NT2/D1 (cell line): ENCODE data around the gene SELE.

Experiments used
- DNase-seq: peaks from one replicate; pipeline ENCODE4 v3.0.0-alpha.2; 2011; ENCODE audit warnings: low read depth, low spot score
- H3K27me3 ChIP-seq: 2 replicates; pipeline ENCODE4 v1.6.0; 2011; ENCODE audit warnings: mild to moderate bottlenecking; ENCODE audit not compliant: insufficient read length, insufficient read depth
- H3K36me3 ChIP-seq: 2 replicates; pipeline ENCODE4 v1.6.1; 2011; ENCODE audit warnings: mild to moderate bottlenecking, low read length, mixed read lengths; ENCODE audit not compliant: insufficient read depth, insufficient read length
- H3K4me1 ChIP-seq: 2 replicates; pipeline ENCODE4 v1.5.1; 2011; ENCODE audit not compliant: insufficient read depth, insufficient read length
- H3K4me3 ChIP-seq: 2 replicates; pipeline ENCODE4 v1.5.1; 2011; ENCODE audit warnings: low read depth; ENCODE audit not compliant: insufficient read length
- H3K9ac ChIP-seq: 2 replicates; pipeline ENCODE4 v1.6.0; 2011; ENCODE audit warnings: low read depth; ENCODE audit not compliant: insufficient read length
- H3K9me3 ChIP-seq: 2 replicates; pipeline ENCODE4 v1.5.1; 2011; ENCODE audit warnings: mild to moderate bottlenecking, low read length; ENCODE audit not compliant: insufficient read depth
- SUZ12 ChIP-seq: IDR thresholded peaks from 2 replicates; pipeline ENCODE4 v1.6.1; 2011; ENCODE audit not compliant: insufficient read length, insufficient read depth; ENCODE audit errors: extremely low read depth
- YY1 ChIP-seq: IDR thresholded peaks from 2 replicates; pipeline ENCODE4 v1.6.1; 2011; ENCODE audit not compliant: insufficient read length, insufficient read depth
- ZNF274 ChIP-seq: IDR thresholded peaks from 2 replicates; pipeline ENCODE4 v1.6.1; 2011; ENCODE audit warnings: mild to moderate bottlenecking, low read depth, low read length

SELE gene

GRCh38 chr1:169741666-169742394 lies 8.0 kb upstream of the SELE start:
- no peak for TF ChIP-seq SUZ12
- no peak for TF ChIP-seq YY1
- no peak for TF ChIP-seq ZNF274
- no peaks in the 10 kb centered on the region for H3K36me3 ChIP-seq
- no peak overlapping the region for H3K4me3 ChIP-seq
- H3K9ac ChIP-seq: no peak overlapping the region
- H3K27me3 ChIP-seq: no peaks in the 10 kb centered on the region
- DNase-seq: no peak
- no peaks in the 10 kb centered on the region for H3K4me1 ChIP-seq
- H3K9me3 ChIP-seq: no peaks in the 10 kb centered on the region

GRCh38 chr1:169739980-169740379 lies 6.1 kb upstream of the SELE start:
- Histone ChIP-seq H3K9ac (no peak overlapping the region), H3K4me3 (no peak overlapping the region), H3K4me1 (no peaks in the 10 kb centered on the region), H3K27me3 (no peaks in the 10 kb centered on the region), H3K9me3 (no peaks in the 10 kb centered on the region), H3K36me3 (no peaks in the 10 kb centered on the region)
- TF ChIP-seq YY1: no peak
- no peak for TF ChIP-seq SUZ12
- DNase-seq: no peak

- DNase-seq: no peak
- Histone ChIP-seq H3K9ac (no peak overlapping the region), H3K4me1 (no peaks in the 10 kb centered on the region), H3K4me3 (no peak overlapping the region), H3K27me3 (no peaks in the 10 kb centered on the region), H3K9me3 (no peaks in the 10 kb centered on the region), H3K36me3 (no peaks in the 10 kb centered on the region)
- no peak for TF ChIP-seq YY1
- TF ChIP-seq ZNF274: no peak
- no peak for TF ChIP-seq SUZ12
These were observed 2.4 kb downstream of the SELE start for GRCh38 chr1:169731446-169731845.

GRCh38 chr1:169729991-169730390 lies 3.9 kb downstream of the SELE start:
- H3K4me1 ChIP-seq: no peaks in the 10 kb centered on the region
- no peak overlapping the region for H3K4me3 ChIP-seq
- H3K9me3 ChIP-seq: no peaks in the 10 kb centered on the region
- no peak for DNase-seq
- H3K27me3 ChIP-seq: no peaks in the 10 kb centered on the region
- no peaks in the 10 kb centered on the region for H3K36me3 ChIP-seq
- no peak overlapping the region for H3K9ac ChIP-seq
- TF ChIP-seq YY1: no peak

GRCh38 chr1:169727307-169727706 lies 6.6 kb downstream of the SELE start:
- no peaks in the 10 kb centered on the region for H3K9me3 ChIP-seq
- H3K36me3 ChIP-seq: no peaks in the 10 kb centered on the region
- H3K27me3 ChIP-seq: no peaks in the 10 kb centered on the region
- no peak overlapping the region for H3K9ac ChIP-seq
- DNase-seq: no peak
- no peak for TF ChIP-seq YY1
- TF ChIP-seq SUZ12: no peak
- TF ChIP-seq ZNF274: no peak
- no peaks in the 10 kb centered on the region for H3K4me1 ChIP-seq
- no peak overlapping the region for H3K4me3 ChIP-seq

GRCh38 chr1:169726851-169727250 lies 7.0 kb downstream of the SELE start:
- Histone ChIP-seq H3K9me3 (no peaks in the 10 kb centered on the region), H3K36me3 (no peaks in the 10 kb centered on the region), H3K9ac (no peak overlapping the region), H3K4me1 (no peaks in the 10 kb centered on the region), H3K27me3 (no peaks in the 10 kb centered on the region), H3K4me3 (no peak overlapping the region)
- no peak for DNase-seq
- TF ChIP-seq SUZ12: no peak
- no peak for TF ChIP-seq ZNF274
- TF ChIP-seq YY1: no peak

GRCh38 chr1:169725930-169726329 lies 7.9 kb downstream of the SELE start:
- DNase-seq: no peak
- H3K9ac ChIP-seq: no peak overlapping the region
- no peaks in the 10 kb centered on the region for H3K9me3 ChIP-seq

GRCh38 chr1:169724168-169724567 lies 9.7 kb downstream of the SELE start:
- TF ChIP-seq ZNF274 (no peak), YY1 (no peak), SUZ12 (no peak)
- no peaks in the 10 kb centered on the region for H3K4me1 ChIP-seq
- H3K9me3 ChIP-seq: no peaks in the 10 kb centered on the region
- no peak for DNase-seq
- no peak overlapping the region for H3K9ac ChIP-seq
- H3K4me3 ChIP-seq: no peak overlapping the region
- no peaks in the 10 kb centered on the region for H3K27me3 ChIP-seq
- H3K36me3 ChIP-seq: no peaks in the 10 kb centered on the region

More at GRCh38 chr1:169725930-169726329, 7.9 kb downstream of the SELE start:
- no peaks in the 10 kb centered on the region for H3K36me3 ChIP-seq
- H3K4me3 ChIP-seq: no peak overlapping the region
- no peaks in the 10 kb centered on the region for H3K27me3 ChIP-seq
- TF ChIP-seq ZNF274 (no peak), YY1 (no peak), SUZ12 (no peak)
- H3K4me1 ChIP-seq: no peaks in the 10 kb centered on the region
